ENCODE data around the gene NPAS4.

GRCh38 chr11:66438504-66439466, 17.9 kb downstream of the NPAS4 start, which contains the start of gene MRPL11:
- peak; percentile 61 for TF ChIP-seq POLR2A (IDR thresholded peaks at IDR 0.05; ENCODE audit: low read length)
- no peak for TF ChIP-seq GATA1 (IDR thresholded peaks at IDR 0.05; ENCODE audit: low read depth, low read length)
